A549 (cell line): ENCODE results near the gene MORN1. TPM values are rescaled to one million over a fixed set of nuclear protein-coding genes. Genes with fewer than 3 reads are reported as not detected.

Experiments used
- ATAC-seq, 2 experiments: fragments of 200-7000 bp in 1 of 2; fragments of >200 bp in 1 of 2; cut with Nextera tagmentation in 1 of 2; cut with Tn5 transposase in 1 of 2; 3 replicates each; pipeline versions ENCODE4 v1.8.0 to v1.9.1; 2018 to 2020; ENCODE audit warnings: mild to moderate bottlenecking in 1 of 2, moderate library complexity in 1 of 2
- CTCF ChIA-PET: fragments of 300-600 bp; sonication (Branson Sonifier 250); formaldehyde crosslinking; extraction: SDS; loops from one replicate; lab custom pipeline; 2021; ENCODE audit warnings: antibody characterized with exemption, inconsistent platforms; lab: Yijun Ruan, JAX
- POLR2A ChIA-PET: fragments of 350-600 bp; formaldehyde crosslinking; extraction: SDS; loops from one replicate; lab custom pipeline; 2021; ENCODE audit warnings: antibody characterized with exemption, inconsistent platforms; lab: Yijun Ruan, JAX
- DNase-seq, 2 experiments: peaks; one replicate each; pipeline versions ENCODE4 v3.0.0 to v3.0.0-alpha.2; 2011 to 2016; ENCODE audit warnings: low read depth in 1 of 2, low spot score in 1 of 2
- FAIRE-seq: peaks from 2 replicates; lab custom pipeline; 2011; peaks lifted over from hg19 to GRCh38; lab: Jason Lieb, UNC
- H3K27ac ChIP-seq, 2 experiments: fragments of >200 bp; sonication (Bioruptor Twin); formaldehyde crosslinking; 3 replicates each; pipeline ENCODE4 v1.5.1; 2016 to 2017
- H3K4me1 ChIP-seq: fragments of >200 bp; sonication (Bioruptor Twin); formaldehyde crosslinking; 3 replicates; pipeline ENCODE4 v1.6.1; 2016
- H3K4me2 ChIP-seq: fragments of >200 bp; sonication (Bioruptor Twin); formaldehyde crosslinking; 3 replicates; pipeline ENCODE4 v1.6.1; 2016
- H3K4me3 ChIP-seq: fragments of >200 bp; sonication (Bioruptor Twin); formaldehyde crosslinking; 3 replicates; pipeline ENCODE4 v1.5.1; 2016
- H3K9me3 ChIP-seq: fragments of >200 bp; sonication (Bioruptor Twin); formaldehyde crosslinking; 3 replicates; pipeline ENCODE4 v1.6.1; 2016
- ATOH8 ChIP-seq: fragments of 250-450 bp; sonication (Bioruptor Pico); IDR thresholded peaks from 2 replicates; pipeline ENCODE4 v1.5.0; 2020; ENCODE audit warnings: low read depth, mild to moderate bottlenecking, moderate library complexity
- CHD4 ChIP-seq: fragments of 200-600 bp; sonication (generic); IDR thresholded peaks from 2 replicates; pipeline ENCODE4 v1.6.1; 2016; ENCODE audit warnings: antibody characterized with exemption, mild to moderate bottlenecking, borderline replicate concordance
- ELK1 ChIP-seq: fragments of 150-350 bp; IDR thresholded peaks from 2 replicates; pipeline ENCODE4 v1.6.1; 2014; ENCODE audit warnings: low read depth, mild to moderate bottlenecking, low read length
- GATA3 ChIP-seq: IDR thresholded peaks from 2 replicates; pipeline ENCODE4 v1.6.1; 2012; ENCODE audit warnings: borderline replicate concordance
- HOXA7 ChIP-seq: fragments of 250-450 bp; sonication (Bioruptor Pico); IDR thresholded peaks from 2 replicates; pipeline ENCODE4 v1.5.0; 2020; ENCODE audit warnings: mild to moderate bottlenecking, moderate library complexity
- HOXB5 ChIP-seq: fragments of 250-450 bp; sonication (Bioruptor Pico); IDR thresholded peaks from 2 replicates; pipeline ENCODE4 v1.5.0; 2020; ENCODE audit warnings: mild to moderate bottlenecking, moderate library complexity
- JUNB ChIP-seq: fragments of >200 bp; sonication (Bioruptor Twin); formaldehyde crosslinking; IDR thresholded peaks from 2 replicates; pipeline ENCODE4 v1.6.1; 2016
- MYC ChIP-seq: IDR thresholded peaks from 2 replicates; pipeline ENCODE4 v1.6.1; 2012; ENCODE audit warnings: mild to moderate bottlenecking, inconsistent platforms, low read length, improper control_type of control experiment, borderline replicate concordance
- PBX3 ChIP-seq: IDR thresholded peaks from 2 replicates; pipeline ENCODE4 v1.6.1; 2012
- RAD21 ChIP-seq, 2 experiments: fragments of >200 bp in 1 of 2; sonication (Bioruptor Twin) in 1 of 2; formaldehyde crosslinking in 1 of 2; IDR thresholded peaks in 1 of 2; conservative IDR thresholded peaks in 1 of 2; 2 replicates in 1 of 2; 3 replicates in 1 of 2; pipeline ENCODE4 v1.6.1; 2012 to 2018; ENCODE audit warnings: inconsistent platforms in 1 of 2
- RARB ChIP-seq: fragments of 250-450 bp; sonication (Bioruptor Pico); IDR thresholded peaks from 2 replicates; pipeline ENCODE4 v1.8.0; 2021; ENCODE audit warnings: mild to moderate bottlenecking, moderate library complexity
- REST ChIP-seq: fragments of 200-600 bp; sonication (generic); IDR thresholded peaks from 2 replicates; pipeline ENCODE4 v1.6.1; 2016; ENCODE audit warnings: antibody characterized with exemption, mild to moderate bottlenecking, moderate library complexity
- TFCP2L1 ChIP-seq: fragments of 250-450 bp; sonication (Bioruptor Pico); IDR thresholded peaks from 2 replicates; pipeline ENCODE4 v1.5.0; 2021; ENCODE audit warnings: mild to moderate bottlenecking
- TP53 ChIP-seq: fragments of 250-450 bp; sonication (Bioruptor Pico); IDR thresholded peaks from 2 replicates; pipeline ENCODE4 v1.5.0; 2021; ENCODE audit warnings: mild to moderate bottlenecking, moderate library complexity
- ZC3H11A ChIP-seq: fragments of 450-650 bp; IDR thresholded peaks from 2 replicates; pipeline ENCODE4 v1.6.1; 2014; ENCODE audit warnings: antibody characterized with exemption, mild to moderate bottlenecking
- ZFP36 ChIP-seq: fragments of 450-650 bp; IDR thresholded peaks from 2 replicates; pipeline ENCODE4 v1.6.1; 2014; ENCODE audit warnings: borderline replicate concordance; ENCODE audit not compliant: partially characterized antibody
- ZNF302 ChIP-seq: fragments of 250-450 bp; sonication (Bioruptor Pico); IDR thresholded peaks from 2 replicates; pipeline ENCODE4 v1.9.0; 2021; ENCODE audit warnings: inconsistent platforms, mild to moderate bottlenecking, moderate library complexity
- WGBS: methylation state at CpG from one replicate; pipeline ENCODE4 v1.1.6; 2017; ENCODE audit errors: missing lambda C conversion rate; 5-methylcytosine and 5-hydroxymethylcytosine counted together
- polyA plus RNA-seq, 4 experiments: library from polyadenylated mRNA; depleted of rRNA in 3 of 4; stranded (reverse); fragments of >200 nt; fragmentation: RNase III in 1 of 4; extraction: RNeasy Plus Mini Kit Qiagen cat#74134 plus additional on column Dnase treatment in 1 of 4; gene quantifications; 2 replicates in 3 of 4; 3 replicates in 1 of 4; pipeline ENCODE4 v1.2.3, GENCODE V29; 2011 to 2017

MORN1 gene
- polyA plus RNA-seq, 2 of the 4 experiments (the other 2 are of a cell fraction) = 6.9 to 8.9 TPM

GRCh38 chr1:2352341-2352896 lies 38.9 kb downstream of the MORN1 start:
- no peak for TF ChIP-seq ELK1
- TF ChIP-seq RARB = no peak
- TF ChIP-seq TFCP2L1 (CRISPR knock-in tag) = no peak
- no peak for TF ChIP-seq JUNB
- no peak for TF ChIP-seq ATOH8 (CRISPR knock-in tag)
- no peak for TF ChIP-seq REST
- TF ChIP-seq ZC3H11A = no peak
- H3K4me2 ChIP-seq = no peak overlapping the region
- ATAC-seq = no peak
- ChIA-PET CTCF (interaction anchor here (0.7 to 1.1 kb wide), 3 partner anchors 30 to 1212 kb away, joined by 3 to 4 read pairs (median 3); no protein-coding TSS in a partner anchor), POLR2A (no interaction called here)
- H3K27ac ChIP-seq = no peak overlapping the region
- H3K4me1 ChIP-seq = no peaks in the 10 kb centered on the region
- no peaks in the 10 kb centered on the region for H3K9me3 ChIP-seq
- WGBS = 87% methylated on average over 8 of the region's 11 CpGs
- no peak overlapping the region for H3K4me3 ChIP-seq
- no peak for DNase-seq
- no peak for FAIRE-seq

GRCh38 chr1:2351723-2352122 lies 39.6 kb downstream of the MORN1 start:
- ChIA-PET CTCF (interaction anchor here (0.7 kb wide), 2 partner anchors 177 to 1213 kb away, joined by 3 read pairs; no protein-coding TSS in a partner anchor), POLR2A (no interaction called here)
- FAIRE-seq (no peak), ATAC-seq (no peak), DNase-seq (no peak)
- TF ChIP-seq RAD21 (conservative IDR thresholded peaks at IDR 0.05 in 1 of 2, IDR thresholded peaks at IDR 0.05 in 1 of 2) (no peak), TP53 (CRISPR knock-in tag) (no peak), GATA3 (no peak), CHD4 (no peak)
- Histone ChIP-seq H3K4me2 (no peak overlapping the region), H3K4me1 (no peaks in the 10 kb centered on the region), H3K4me3 (no peak overlapping the region), H3K27ac (no peak overlapping the region), H3K9me3 (no peaks in the 10 kb centered on the region)
- WGBS = 71% methylated on average over 8 of the region's 8 CpGs

- H3K4me3 ChIP-seq = no peak overlapping the region
- no peak overlapping the region for H3K4me2 ChIP-seq
- CTCF ChIA-PET = no interaction called here
- FAIRE-seq = no peak
- DNase-seq = no peak
- POLR2A ChIA-PET = no interaction called here
- no peak for ATAC-seq
- no peak overlapping the region for H3K27ac ChIP-seq
- H3K9me3 ChIP-seq = no peaks in the 10 kb centered on the region
- TF ChIP-seq HOXA7 (CRISPR knock-in tag) (no peak), MYC (no peak), ZC3H11A (no peak), PBX3 (no peak), ZFP36 (no peak), HOXB5 (CRISPR knock-in tag) (no peak), ZNF302 (CRISPR knock-in tag) (no peak)
- WGBS = 80% methylated on average over 14 of the region's 31 CpGs
- no peaks in the 10 kb centered on the region for H3K4me1 ChIP-seq
Observed at GRCh38 chr1:2350911-2351655, 40.3 kb downstream of the MORN1 start.
